ENCODE results near the gene SKI. TPM values are rescaled to one million over a fixed set of nuclear protein-coding genes. Genes with fewer than 3 reads are reported as not detected.

Gene SKI
- total RNA-seq, 1 experiment from 2014 or later, result 3.3 TPM

DNA sequence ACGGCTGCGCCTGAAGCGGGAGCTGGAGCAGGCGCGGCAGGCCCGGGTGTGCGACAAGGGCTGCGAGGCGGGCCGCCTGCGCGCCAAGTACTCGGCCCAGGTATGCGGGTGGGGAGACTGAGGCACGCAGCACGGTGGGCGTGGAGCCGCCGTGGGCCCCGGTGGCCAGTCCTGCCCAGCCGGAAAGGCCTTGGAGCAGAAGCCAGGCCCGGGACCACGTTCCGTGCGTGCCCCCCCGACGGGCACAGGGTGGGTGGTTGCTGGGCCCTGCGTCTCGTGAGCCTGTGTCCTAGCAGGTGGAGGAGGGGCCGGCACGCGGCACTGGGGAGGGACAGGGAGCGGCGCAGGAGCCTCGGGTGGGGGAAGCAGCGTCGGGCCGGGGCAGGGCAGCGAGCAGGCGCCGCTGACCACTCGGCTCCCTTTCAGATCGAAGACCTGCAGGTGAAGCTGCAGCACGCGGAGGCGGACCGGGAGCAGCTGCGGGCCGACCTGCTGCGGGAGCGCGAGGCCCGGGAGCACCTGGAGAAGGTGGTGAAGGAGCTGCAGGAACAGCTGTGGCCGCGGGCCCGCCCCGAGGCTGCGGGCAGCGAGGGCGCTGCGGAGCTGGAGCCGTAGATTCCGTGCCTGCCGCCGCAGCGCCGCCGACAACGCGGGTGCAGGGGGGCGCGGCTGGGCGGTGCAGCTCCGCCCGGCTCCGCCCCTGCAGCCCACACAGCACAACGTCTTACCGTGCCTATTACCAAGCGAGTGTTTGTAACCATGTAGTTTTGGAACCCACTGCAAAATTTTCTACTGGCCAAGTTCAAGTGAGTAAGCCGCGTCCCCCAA is 78.2 kb downstream of the SKI start:
- no peak for DNase-seq (ENCODE audit: low spot score)

DNA sequence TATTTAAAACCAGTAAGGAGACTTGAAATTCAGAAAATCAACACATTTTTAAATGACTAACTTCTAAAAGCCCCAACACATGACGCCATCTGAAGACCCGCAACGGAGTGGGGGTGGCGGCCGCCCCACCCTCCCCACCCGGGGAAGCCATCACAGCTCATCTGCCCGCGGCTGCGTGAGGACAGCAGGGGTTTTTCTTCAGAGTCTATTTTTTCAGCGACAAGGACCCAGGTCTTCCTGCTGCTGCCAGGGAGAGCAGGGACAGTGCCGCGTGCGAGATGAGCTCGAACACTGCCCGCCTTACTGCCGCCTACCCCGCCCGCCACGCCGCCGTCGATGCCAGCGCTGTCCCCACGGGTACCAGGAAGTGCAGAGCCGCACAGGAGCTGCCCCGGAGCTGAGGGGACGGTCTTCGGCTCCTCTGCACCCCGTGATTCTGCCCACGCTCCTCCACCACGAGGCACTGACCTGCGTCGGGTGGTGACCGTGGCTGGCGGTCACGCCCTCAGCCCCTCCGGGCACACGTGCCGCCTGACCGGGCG is 79.0 kb downstream of the SKI start:
- DNase-seq (ENCODE audit: low spot score), result no peak

DNA sequence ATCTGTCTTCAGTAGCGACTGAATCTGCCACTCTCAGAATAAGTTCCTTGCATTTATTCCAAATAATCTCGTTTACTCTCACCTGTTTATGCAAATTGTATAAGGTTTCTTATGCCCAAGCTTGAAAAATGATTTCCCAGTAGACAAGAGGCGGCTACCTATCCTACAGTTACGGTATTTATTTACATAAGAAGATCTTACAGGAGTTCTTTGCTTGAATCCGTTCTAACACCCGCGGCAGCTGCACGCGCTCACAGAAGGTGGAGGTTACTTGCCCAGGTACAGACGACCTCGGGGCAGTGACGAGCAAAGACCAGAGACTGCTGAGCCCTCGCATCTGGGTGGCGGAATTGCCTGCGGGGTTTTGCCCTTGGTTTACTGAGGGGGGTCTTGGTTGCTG is 79.9 kb downstream of the SKI start:
- DNase-seq (ENCODE audit: low spot score), result no peak

DNA sequence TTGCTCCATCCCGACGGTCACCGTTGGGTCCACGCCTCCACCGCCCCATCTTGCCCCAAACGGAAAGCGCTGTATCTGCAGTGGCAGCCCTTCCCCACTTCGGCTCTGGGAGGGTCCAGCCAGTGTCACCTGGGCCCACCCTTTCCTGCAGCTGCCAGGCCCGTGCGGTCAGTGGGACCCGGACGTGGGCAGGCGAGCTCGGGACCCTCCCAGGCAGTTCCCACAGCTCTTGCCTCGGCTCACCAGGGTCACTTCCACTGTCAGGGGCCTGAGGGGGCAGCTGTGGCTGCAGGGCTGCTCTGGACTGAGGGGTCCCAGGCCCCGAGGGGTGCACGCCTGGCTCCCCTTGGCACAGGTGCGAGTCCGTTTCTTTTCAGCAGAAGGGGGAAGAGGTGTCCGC is 80.7 kb downstream of the SKI start:
- DNase-seq (ENCODE audit: low spot score), result no peak

DNA sequence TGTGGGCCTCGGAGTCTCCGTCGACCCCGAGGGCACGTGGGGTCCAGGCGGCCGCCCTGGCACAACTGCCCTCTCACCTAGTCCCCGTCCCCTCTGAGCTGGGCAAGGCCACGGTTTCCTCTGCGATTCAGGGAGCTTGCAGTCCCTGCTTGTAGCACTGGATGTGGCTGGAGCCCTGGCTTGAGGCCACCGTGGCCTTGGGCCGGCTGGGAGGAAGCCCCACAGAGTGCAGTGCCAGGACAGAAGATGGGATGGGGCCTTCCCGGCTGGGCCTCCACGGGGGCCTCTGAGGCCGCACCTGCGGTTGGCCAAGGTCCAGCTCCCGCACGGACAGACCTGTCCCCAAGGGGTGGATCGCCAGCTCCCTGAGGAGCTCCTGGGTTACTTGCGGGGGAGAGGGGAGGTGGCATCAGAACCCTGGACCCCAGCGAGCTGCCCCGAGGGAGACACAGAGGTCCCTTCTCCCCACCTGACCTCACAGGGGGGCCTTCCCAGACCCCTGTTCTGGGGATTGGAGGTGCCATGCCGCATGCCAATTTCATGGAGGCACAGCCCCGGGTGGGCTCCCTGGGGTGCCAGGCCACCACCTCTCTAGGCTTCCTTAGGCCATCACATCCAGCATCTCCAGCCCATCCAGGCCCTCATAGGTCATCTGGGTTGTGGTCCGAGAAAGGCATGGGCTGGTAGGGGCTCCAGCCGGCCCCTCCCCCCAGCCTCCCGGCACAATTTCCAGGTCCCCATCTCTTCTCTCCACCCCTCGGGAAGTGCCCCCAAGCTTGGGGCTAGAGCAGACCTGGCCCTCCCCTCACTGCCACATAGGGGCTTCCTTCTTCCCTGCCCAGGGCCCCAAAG is 82.4 kb downstream of the SKI start:
- no peak for DNase-seq (ENCODE audit: low spot score)

DNA sequence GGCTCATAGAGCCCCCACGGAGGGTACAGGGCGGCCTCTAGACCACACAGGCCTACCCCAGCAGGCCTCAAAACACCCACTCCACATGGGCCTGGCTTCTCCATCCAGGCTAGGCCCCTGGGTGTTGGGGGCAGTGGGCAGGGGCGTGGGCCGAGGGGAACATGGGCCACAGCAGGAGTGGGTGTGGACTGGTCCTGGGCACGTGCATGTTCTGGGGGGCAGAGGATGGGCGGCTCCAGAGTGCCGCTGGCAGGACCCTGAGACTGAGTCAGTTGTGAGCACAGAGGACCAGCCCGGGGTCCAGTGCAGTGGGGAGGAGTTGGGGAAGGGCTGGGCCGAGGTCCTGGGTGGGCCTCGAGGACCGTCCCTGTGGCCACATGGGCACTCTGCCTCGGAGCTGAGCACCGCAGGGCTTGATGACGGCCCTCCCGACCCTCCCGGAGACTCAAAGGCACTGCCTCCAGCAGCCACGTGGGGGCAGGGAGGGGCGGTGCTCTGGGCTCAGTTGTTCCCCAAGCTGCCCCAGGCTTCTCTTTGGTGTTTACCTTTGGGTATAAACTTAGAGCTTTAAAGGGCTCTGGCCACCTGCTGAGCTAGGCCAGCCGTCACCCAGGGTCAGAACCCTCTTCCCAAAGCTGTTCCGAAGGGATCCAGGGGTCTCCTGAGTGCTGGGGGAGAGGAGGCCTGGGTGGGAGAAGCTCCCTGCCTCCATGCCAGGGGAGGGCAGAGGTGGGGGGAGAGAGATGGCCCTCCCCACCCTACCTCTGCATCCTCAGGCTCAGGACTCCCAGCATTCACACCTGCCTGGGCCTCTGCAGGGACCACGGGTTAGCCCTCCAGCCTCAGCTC is 83.3 kb downstream of the SKI start:
- peak; percentile 62 for DNase-seq (ENCODE audit: low spot score)

DNA sequence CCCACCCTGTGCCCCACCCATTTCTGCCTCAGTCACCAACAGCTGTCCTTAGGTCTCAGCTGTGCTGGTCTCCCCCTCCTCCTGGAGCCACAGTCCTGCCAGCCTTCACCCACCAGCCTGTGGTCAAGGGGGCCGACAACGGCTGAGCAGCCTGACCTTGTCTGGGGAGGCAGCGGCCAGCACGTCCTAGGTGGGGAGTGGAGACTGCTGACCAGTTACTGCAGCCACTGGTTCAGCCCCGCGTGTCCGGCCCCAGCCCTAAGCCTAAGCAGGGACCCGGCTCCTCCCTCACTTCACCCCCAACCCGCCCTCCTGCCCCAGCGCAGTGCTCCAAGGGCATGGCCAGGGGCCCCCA is 84.0 kb downstream of the SKI start:
- no peak for DNase-seq (ENCODE audit: low spot score)

DNA sequence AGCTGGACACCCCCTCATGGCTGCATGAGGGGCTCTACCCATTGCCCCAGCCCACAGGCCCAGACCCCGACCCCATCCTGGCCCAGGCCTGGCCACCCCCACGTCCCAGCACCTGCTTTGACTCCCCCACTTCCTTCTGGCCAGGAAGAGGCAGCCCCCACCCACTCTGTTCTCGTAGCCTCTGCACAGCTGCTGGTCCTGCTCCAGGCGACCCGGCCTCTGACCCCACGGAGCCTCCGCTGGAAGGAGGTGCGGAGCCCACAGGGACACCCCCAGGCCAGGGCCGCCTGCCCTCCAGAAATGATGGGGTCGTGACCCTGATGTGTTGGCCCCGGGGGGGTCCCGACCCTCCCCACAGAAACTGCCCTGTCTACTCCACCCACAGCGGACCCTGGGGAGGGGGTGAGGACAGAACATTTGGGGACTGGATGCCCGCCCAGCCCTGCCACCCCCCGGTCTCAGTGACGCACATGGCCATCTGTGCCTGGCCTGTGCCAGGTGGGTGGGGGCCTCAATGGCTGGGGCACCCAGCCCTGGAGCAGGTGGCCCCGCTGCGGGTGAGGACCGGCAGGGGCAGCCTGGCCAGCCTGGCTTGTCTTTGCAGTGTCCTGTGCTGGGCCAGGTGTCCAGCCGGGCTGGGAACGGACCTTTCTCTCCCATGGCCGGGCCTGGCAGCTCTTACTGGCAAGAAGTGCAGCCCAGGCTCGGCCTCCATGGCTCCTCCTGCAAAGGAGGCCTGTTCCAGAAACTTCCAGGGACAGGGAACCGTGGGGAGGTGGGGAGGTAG is 84.6 kb downstream of the SKI start:
- no peak for DNase-seq (ENCODE audit: low spot score)

DNA sequence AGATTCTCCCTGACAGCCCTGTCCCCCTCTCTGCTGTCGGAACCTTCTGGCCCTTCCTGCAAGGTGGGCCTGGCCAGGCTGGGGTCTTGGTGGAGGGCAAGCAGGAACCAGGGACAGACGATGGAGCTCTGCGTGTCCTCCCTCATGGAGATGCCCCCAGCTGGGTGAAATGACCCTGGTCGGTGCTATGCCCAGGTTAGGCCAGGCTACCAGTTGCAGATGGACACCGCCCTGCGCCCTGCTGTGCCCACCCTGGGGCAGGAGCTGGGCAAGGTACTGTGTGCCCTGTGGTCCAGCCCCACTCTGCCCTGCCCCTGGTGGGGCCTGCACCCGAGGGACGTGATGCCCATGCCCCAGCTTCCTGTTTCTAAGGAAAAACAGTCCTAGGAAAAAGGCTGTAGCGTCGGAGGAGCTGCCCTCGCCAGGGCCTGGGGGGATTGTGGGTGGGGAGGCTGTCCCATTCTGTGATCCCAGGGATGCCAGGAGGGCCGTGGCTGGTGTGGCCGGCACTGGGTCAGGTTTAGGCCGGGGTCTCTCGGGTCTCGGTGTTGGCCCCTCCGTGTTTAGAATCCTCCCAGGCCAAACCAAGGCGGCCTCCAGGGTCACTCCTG is 85.6 kb downstream of the SKI start:
- no peak for DNase-seq (ENCODE audit: low spot score)

DNA sequence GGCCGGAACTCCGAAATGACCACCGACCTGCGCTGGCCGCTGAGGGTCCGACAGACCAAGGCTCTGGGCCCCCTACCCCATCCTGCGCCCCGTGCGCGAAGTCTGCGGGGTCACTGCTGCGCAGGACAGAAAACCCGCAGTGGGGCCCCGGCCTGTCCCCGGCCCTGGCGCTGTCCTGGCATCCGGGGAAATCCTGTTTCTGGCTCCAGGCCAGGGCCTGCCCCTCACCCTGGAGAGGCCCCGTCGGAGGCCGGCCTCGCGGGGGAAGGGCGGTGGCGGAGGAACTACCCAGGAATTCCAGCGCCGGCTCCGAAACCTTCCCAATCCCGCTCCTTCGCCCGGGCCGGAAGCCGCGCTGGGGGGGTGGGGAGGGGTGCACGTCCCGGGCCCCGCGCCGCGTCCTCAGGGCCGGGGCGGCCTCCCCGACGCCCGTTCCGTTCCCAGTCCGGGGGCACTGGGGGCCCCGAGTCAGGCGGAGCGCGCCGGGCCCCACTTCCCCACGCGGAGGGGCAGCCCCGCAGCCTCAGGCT is 86.2 kb downstream of the SKI start:
- peak; percentile 51 for DNase-seq (ENCODE audit: low spot score)

DNA sequence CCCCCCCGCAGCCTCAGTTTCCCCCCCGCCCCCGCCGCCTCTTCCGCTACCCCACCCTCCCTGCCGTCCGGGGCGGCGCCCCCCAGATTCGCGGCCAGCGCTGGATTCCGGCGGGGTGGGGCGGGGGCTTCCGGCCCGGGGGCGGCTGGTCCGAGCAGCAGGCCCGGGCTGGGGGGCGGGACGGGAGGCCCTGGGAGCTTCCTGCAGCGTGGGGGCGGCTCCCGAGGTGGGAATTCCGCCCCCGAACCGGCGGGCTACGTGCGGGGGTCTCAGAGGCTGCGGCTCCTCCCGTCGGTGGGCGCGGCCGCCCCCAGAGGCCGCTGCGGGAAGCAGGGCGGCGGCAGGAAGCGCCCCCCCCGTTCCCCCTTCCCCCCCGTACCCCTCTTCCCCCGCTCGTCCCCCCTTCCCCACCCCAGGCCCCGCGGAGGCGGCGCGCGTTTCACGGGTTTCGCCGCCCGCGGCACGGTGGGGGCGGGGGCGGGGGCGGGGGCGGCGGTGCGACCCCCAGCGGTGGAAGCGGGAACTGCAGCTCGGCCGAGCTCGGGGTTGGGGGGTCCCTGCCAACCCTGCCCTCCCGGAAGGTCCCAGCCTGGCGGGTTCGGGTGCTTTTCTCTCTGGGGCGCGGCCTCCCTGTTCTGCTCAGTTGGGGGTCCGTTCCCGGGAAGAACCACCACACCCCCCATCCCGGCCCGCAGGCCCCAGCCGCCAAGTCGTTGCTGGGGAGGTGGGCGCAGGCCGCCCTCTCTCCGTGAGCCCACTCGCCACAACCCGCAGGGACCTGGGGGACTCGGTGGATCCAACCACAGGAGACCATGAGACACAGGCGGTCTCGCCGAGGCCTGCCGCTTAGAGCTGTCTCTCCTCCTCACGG is 86.9 kb downstream of the SKI start:
- peak; percentile 40 for DNase-seq (ENCODE audit: low spot score)

DNA sequence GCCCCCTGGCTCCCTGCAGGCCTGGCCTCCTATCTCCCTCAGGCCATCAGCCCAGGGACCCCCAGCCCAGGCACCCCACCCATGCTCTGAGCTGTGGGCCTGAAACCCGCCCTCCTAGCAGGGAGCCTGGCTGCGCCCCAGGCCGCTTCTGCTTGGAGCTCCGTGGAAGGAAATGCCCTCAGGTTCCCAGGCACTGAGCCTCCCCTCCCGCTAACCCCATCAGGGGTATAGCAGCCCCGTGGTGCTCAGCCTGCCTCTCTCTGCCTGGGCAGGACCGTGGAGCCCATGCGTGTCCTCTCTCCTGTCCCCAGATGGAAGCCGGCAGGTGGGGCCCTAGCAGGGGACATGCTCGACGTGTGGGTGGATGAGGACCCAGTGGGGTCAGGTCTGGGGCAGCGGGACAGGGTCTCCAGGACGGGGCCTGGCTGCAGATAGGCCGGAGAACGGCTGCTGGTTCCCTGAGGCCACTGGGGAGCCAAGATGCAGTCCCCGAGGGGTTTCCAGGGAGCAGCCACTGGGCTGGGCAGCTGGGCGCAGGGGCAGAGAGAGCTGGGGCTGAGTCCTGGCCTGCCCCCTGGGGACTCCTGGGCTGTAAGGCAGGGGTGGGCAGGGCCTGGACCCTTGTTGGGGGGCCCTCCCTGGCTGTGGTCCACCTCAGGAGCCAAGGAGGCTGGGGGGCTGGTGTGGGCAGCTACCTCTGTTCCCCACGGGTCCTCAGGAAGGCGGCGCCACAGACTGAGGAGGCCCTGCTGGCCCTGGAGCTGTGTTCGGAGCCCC is 87.7 kb downstream of the SKI start:
- DNase-seq (ENCODE audit: low spot score), result no peak

DNA sequence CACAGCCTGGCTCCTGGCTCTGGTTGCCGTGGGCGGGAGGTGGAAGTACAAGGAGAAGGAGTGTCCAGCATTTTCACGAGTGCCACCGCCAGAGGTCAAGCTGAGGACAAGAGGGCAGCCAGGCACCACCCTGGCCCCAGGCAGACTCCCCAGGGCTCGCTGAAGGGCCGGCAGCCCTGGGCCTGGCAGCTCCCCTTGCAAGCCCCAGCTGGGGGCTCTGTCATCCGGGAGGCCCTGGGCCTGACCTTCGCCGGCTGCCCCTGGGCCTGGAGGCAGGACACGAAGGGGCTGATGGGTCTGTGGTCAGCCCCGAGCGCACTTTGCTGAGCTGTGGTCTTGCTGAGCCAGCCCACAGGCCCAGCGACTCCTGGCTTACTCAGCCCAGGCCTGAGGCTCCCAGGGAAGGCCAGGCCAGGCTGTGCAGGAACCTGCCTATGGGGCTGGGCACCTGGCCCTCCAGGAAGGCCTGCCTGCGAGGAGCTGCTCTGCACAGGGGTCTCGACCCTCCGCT is 88.4 kb downstream of the SKI start:
- DNase-seq (ENCODE audit: low spot score), result no peak

DNA sequence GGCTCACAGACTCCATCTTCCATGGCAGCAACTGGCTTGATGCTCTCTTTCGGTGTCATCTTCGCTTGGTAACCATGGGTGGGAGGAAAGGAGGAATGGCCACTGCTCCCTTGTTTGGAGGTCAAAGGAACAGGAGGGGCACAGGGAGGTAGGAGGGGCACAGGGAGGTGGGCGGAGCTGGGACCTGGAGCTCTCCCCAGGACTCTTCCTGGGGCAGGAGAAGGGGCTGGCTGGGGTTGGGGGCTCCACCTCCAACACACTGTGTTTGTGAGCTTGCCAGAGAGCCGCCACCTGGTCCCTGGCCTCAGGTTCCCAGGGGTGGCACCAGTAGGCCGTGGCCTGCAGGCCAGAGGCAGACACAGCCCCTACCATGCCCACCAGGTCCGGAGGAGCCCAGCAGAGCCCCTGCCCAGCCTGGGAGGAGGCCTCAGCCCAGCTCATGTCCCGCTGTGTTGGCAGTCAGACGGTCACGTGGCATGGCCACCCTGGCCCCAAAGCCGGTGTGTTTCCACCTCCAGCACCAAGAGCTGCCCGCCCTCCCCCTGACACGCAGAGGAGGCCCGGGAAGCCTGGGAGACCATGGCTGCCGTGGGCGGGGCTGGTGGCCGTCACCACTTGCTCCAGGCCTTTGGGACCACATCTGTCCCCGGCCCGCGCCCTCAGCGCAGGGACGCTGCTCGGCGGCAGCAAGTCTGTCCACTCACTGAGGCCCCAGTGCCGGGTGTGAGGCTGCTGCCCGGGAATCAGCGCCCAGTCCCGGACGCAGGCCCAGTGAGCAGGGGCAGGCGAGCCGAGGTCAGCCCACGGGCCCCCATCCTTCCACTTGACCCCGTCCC is 89.3 kb downstream of the SKI start:
- DNase-seq (ENCODE audit: low spot score), result no peak

DNA sequence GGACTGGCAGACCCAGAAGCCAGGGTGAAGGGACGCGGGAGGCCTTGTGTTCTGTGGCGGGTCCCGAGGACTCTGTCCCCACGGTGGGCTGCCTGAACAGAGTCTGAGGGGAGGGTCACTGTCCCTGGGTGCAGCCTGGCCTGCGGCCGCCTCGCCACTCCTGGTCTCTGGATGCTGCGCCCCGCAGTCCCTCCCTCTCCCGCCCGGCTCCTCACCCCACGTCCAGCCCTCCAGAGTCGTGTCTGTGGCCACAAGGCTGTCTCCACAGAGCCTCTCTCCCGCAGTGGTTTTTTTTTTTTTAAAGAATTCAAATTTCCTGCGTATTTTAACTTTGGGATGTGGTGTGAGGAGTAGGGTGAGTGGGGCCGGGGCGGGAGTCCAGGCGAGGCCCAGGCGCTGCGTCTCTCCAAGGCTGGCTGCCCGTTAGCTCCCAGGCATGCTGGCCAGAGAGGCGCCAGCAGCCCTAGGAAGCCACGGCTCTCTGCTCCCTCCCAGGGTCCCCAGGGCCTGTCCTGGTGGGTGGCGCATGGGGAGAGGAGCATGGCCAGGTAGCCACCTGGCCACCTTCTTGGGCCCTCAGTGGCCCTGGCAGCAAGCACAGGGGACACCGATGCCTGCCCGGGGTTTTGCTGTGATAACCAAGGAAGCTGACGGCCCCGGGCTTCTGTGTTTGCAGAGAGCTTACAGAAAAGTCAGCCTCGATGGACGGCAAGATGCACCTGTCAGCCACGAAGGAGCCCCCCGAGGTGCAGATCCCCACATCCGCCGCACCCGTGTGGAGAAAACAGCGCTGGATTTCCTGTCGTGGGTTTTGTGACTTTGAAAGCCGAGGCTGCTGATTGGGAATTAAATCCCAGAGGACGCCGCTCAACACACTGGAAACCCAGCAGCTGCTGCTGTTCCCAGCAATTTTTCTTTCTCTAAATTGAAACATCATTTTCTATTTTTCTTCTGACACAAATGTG is 90.5 kb downstream of the SKI start:
- no peak for DNase-seq (ENCODE audit: low spot score)

DNA sequence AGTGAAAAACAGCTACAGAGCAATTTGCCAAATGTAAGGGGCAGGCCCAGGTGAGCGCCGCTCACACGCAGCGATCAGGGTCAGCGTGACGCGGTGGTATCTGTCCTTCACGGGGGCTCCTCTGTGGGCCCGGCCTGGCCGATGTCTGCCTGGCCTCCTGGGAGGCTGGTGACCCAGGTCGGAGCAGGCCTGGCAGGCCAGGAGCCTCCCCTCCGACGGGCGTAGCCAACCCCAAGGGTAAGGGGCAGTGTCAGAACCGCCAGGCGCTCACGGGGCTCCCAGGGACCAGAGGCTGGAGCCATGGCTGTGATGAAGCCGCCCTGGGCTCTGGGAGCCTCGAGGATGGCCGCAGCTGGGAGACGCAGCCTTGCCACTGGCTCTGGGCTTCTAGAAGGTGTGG is 91.2 kb downstream of the SKI start:
- DNase-seq (ENCODE audit: low spot score), result no peak
